GM19238 (cell line): ENCODE measurements around the gene RUVBL1.
"Not testable (repeated sequence)": the region's sequence is repeated elsewhere in the genome, so short reads cannot be mapped to it uniquely, and the experiment has no call there.

ENCODE experiments used
- DNase-seq: peaks from one replicate; pipeline ENCODE4 v3.0.0; 2011; ENCODE audit warnings: low spot score; ENCODE audit not compliant: insufficient read length

Gene RUVBL1

DNA sequence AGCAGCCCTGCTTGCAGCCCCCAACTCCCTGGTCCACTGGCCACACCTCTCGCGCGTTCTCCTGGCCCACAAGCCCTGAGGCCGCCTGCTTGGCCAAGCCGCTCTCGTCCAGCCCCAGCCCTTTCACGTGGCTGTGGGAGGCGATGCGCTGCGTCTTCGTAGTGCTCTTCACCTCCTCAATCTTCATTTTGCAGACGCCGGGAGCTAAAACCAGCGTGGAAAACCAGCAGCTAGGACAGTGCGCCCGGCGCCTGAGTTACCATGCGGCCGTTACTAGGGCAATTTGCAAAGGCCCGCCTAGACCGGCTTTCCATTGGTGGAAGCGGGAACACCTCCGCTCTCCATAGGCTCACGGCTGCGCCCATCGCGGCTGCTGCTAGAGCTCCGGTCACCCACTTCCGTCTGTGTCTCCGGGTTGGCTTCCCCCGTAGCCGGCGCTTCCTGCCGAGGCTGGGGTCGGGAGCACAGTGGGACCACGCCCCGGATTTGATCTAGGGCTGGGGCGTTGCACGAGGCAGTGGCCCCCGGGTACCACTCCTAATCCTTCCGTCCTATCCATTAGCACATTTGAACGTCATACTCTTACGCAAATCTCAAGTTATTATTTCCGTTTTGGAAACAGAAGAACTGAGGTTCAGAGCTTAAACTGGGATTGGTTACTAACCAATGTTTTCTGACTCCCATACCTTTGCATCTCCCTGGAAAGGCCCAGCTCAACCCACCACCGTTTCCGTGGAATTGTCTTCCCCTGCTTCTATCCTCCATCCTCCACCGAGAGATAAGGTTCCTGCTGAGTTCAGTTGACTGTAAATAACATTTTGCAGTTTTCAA, at the start of gene RUVBL1:
Gene RUVBL1, minus strand, starts transcription at position 275 of the 831 bp plus-strand sequence. Its CDS starts 88 bp downstream, at position 187.
- peak; percentile 97 for DNase-seq

DNA sequence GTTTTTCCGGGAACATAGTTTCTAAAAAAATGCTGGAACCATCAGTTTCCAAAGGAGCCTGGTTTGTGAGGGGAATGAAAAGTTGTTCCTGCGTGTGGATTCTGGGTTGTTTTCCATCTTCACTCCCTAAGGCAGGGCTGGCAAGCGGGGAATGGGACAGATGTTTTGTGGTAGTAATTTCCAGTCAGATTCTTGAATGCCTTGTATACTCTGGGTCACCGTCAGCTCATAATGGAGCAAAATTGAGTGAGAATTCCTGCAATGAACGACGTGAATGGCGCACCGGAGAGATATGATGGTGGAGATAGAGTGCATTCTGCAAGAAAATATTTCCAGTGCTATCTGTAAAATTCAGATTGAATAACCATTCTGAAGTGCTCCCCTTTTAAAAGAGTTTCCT, 49.6 kb upstream of the RUVBL1 start:
- no peak for DNase-seq

DNA sequence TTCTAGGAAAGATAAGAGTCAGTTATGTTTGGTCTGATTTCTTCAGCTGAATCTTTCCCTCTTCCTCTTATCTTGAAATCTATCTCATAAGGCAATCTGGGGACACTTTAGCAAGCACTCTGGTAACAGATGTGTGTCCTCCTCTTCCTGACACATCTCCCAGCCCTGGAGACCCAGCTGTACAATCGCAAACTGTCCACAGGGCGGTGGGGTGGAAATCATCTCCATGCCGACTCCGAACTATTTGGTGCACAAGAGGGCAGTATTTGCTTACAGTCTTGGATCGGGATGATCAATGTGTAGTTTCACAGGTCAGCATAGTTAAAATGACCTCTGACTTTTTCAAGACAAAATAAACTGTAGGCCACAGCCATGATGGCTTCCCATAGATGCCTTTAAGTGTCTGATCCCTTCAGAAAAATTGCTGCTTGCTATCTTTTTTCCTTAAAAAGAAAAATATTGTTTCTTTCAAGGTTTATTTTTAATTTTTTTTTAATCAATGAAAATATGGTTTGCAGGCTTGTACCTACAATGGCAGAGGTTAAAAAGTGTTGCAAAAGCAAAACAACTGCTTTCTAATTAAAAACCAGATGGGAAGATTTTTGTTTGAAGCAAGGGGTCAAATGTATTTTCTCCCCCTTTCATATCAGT, 47.4 kb upstream of the RUVBL1 start:
- DNase-seq = no peak

DNA sequence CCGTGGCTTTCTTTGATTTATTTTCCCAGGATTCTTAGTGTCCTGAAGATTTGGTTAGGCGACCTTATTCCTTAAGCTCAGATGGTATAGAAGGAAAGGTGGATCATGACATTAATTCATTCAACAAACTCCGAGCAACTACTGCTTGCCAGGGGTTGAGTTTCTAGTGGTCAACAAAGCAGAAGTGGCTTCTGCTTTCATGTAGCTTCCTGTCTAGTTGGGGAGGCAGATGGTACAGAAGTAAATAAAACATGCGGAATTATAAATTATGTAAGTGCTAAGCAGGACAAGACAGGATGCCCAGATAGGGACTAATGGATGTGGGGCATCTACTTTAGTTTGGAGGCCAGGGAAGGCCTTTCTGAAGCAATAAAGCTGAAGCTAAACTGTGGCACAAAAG, 45.2 kb upstream of the RUVBL1 start:
- no peak for DNase-seq

DNA sequence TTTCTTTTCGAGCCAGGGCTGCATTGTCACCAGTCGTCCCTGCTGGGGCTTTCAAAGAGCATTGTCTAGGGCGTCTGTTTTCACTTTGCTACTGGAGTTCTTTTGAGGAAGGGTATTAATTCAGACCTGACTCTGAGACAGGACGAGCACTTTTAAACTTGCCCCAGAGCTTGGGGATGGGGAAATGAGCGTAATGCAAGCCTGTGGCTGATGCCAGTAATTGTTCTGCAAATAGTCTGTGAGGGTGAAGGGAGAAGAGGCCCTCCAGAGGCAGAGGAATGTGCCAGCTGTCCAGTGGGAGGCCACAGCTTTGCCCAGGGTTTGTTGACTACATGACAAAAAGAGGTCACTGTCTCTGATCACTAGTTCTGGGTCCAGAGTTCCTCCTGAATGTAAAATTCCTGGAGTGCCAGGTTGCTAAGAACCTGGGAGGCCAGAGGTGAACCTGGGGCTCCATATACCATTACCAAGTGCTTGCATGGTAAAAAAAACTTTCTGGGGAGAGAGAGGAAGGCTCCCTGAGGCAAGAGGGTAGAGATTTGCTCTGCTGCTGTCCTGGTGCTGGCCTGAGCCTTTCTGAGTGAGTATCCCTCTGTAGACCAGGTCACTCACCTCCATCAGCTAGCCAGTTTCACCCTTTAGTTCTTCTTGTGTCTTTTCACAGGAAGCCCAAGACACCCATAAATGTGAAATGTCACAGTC, 44.5 kb upstream of the RUVBL1 start:
- no peak for DNase-seq

DNA sequence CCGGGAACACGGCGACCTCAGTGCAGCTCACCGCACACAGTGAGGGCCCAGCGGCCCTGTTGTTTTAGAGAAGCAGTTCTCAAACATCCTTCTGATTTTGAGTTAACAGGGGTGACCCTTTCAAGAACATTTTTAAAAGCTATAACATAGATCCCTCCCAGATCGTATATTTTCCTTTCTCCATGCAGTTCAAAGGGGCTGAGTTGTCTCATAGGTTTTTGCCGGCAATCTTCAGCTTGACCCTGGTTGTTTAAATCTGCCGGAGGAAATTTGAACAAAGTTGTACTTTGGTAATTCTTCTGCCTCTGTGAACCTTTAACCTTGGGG, 44.0 kb upstream of the RUVBL1 start:
- no peak for DNase-seq

DNA sequence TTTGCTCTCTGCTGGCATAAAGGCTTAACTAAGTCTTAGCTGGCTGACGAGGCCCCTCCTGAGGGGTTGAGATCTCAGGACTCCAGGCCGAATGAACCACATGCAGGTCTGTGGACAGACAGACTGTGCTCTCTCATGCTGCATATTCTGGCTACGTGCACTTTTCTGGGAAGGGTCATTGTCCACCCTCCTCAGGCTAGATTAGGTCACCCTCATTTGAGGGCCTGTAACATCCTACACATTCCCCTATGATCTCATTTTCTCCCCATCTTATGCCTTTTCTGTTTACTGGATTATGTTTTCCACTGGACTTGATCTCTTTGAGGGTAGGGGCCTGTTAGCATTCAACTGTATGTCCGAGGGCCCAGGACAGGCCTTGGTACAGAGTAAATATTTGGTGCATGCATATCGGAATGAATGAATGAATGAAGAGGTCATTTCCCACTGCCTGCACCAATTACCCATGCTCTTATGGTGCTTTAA, 43.4 kb upstream of the RUVBL1 start:
- DNase-seq = no peak

DNA sequence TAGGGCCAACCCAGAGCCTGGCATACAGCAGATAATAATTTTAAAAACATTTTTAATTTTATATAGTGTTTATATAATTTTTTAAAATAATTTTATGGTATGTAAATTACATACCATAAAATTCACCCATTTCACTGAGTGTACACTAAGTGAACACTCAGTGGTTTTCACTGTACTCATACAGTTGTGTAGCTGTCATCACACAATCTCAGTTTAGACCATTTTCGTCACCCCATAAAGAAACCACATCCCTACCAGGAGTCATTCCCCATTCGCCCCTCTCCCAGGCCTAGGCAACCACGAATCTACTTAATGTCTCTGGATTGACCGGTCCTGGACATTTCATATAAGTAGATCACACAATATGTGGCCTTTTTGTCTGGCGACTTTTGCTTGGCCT, 39.8 kb upstream of the RUVBL1 start:
- DNase-seq = no peak

DNA sequence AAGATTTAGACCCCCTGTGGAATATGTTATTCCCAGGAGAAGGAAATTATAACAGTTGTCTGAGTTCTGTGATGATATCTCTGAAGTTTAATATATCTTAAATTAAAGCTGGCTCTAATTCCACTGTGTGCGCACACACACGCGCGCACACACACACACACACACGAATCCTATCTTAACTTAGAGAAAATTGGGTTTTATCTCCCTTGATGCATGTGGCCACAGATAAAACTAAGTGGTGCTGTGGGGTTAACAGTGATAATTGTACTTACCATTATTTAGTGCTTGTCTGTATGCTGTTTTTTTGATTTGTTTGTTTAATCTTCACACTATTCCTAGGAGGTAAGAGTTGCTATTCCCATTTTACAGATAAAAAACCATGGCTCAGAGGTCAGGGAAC, 37.0 kb upstream of the RUVBL1 start:
- no peak for DNase-seq

DNA sequence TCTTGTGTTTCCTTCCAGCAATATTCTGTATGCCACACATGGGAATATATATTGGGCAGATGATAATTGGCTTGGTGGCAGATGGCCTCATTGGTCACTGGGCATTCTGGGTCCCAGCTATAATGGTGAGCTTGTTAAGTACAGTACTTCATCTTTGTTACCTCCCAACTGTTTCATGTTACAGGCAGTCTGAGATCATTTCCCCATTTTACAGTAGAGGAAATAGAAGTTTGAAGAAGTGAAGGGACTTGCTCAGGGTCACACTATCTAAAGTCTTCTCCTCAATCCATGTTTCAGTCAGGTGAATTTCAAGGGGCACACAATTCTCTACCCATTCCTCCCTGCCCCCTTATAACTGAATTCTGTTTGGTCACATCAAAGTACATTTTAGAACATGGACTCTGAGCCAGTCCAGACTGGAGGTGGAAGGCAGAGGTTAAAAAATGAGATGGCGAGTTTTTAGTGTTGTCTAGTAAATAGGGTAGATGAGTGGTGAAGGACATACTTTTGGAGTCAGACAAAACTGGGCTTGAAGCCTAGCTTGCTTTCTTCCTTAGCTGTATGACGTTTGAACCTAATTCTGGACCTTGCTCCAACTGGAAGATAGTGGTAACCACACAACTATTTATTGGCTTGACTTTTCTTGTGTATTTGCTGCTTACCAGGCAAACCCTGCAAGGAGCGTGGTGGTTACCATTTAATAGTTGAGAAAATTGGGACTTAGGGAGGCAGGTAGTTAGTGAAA, 32.2 kb upstream of the RUVBL1 start:
- no peak for DNase-seq

DNA sequence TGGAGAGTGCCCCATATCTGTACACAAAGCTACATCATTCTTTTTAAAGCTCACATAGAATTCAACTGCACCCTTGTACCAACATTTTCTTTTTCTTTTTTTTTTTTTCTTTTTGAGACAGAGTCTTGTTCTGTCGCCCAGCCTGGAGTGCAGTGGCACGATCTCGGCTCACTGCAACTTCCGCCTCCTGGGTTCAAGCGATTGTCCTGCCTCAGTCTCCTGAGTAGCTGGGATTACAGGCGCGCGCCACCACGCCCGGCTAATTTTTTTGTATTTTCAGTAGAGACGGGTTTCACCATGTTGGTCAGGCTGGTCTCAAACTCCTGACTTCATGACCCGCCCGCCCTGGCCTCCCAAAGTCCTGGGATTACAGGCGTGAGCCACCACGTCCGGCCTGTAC, 30.7 kb upstream of the RUVBL1 start:
- DNase-seq = not testable (repeated sequence)

DNA sequence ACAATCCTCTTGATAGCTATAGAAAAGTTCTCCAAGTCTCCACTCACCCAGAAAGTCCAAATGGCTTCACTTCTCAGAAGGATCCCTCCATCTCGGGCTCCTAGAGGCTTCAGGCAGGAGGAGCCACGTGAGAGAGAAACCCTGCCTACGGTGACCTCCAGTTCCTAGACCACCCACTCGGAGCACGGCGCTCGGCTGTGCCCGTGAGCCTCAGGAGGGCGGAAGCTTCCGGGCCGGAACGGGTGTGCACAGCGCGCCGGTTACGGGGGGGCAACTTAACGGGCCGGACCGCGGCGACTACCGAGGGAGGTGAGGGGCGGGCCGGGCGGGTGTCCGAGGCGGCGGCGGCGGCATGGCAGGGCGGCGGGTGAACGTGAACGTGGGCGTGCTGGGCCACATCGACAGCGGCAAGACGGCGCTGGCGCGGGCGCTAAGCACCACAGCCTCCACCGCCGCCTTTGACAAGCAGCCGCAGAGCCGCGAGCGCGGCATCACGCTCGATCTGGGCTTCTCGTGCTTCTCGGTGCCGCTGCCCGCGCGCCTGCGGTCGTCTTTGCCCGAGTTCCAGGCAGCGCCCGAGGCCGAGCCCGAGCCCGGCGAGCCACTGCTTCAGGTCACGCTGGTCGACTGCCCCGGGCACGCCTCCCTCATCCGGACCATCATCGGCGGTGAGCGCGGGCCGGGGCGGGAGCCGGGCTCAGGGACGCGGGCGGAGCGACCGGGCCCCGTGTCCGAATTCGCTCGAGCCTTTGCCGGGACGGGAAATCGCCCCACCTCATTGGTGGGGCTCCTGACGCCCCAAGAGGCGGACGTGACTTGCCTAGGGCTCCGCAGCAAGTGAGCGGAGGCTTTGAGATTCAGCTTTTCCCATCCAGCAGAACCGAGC, 29.8 kb upstream of the RUVBL1 start, which contains the start of gene EEFSEC:
Gene EEFSEC, plus strand, starts transcription at position 326 of the 886 bp plus-strand sequence. Its CDS starts 27 bp downstream, at position 353.
- peak; percentile 81 for DNase-seq

DNA sequence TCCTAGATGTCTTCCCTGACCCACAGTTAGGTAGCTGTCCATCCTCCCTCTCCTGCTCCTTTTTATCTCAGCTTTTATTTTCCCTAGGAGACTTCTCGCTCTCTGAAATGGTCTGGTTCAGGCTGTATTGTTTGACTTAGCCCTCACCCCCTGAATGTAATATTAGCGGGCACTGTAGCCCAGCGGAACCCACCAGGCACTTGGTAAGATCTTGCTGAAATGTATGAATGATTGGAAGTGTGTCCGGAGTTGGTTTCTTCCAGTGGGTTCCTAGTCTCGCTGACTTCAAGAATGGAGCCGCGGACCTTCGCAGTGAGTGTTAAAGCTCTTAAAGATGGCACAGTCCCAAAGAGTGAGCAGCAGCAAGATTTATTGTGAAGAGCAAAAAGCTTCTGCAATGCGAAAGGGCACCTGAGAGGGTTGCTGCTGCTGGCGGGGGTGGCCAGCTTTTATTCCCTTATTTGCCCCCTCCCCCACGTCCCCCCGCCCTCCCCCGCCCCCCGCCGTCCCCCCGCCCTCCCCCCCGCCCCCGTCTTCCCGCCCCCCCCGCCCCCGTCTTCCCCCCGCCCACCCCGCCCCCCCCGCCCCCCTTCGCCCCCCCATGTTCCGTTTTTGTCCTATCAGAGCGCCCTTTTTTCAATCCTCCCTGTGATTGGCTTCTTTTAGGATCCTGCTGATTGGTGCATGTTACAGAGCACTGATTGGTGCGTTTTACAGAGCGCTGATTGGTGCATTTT, 29.0 kb upstream of the RUVBL1 start:
- DNase-seq = no peak

DNA sequence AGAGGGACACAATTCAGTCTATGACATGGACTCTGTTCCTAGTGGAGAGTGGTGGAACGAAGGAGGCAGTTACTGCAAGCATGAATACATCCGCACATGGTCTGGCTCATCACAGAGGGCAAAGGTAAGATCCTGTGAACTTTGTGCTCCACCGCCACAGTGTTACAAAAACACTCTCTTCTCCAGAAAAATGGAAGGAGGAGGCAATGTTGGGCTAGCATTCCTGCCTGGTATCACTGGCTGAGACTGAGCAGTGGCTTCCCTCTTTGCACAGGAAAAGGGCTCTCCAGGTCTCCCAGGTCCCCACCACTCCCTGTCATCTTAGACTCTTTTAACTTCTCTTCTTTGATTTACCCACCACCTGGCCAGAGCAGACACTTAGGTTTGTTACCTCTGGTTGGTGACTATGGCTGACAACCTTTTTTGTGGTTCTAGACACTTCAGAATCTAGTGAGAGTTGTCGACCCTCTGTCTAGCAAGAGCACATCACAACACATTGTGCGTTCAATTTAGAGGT, 28.2 kb upstream of the RUVBL1 start:
- DNase-seq = no peak

DNA sequence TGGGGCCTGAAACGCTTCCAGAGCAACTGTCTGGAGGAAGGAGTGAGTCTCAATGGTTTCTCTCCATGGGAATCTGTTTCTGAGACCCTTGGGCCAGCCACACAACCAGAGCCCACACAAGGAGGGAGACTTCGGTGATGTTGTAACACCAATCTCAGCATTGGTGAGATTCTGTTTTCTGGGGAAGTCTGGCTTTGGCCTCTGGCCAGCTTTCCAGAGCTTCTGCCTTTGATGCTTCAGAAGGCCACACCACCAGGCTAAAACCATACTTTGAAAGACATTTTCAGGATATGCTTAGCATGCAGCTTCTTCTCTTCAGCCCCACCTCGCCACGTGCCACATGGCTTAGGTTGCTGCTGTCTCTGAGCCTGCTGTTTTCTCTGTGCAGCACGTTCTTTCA, 26.0 kb upstream of the RUVBL1 start:
- no peak for DNase-seq

DNA sequence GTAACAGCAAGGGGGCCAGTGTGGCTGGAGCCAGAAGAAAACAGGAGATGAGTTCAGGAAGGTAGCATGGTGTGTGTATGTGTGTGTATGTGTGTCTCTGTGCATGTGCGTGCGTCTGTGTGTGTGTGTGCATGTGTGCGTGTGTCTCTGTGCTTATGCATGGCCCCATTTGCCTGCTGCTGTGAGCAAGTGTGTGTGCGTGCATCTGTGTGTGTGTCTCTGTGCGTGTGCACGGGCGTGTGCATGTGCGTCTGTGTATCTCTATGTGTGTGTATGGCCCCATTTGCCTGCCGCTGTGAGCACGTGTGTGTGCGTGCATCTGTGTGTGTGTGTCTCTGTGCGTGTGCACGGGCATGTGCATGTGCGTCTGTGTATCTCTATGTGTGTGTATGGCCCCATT, 22.6 kb upstream of the RUVBL1 start:
- DNase-seq = no peak

DNA sequence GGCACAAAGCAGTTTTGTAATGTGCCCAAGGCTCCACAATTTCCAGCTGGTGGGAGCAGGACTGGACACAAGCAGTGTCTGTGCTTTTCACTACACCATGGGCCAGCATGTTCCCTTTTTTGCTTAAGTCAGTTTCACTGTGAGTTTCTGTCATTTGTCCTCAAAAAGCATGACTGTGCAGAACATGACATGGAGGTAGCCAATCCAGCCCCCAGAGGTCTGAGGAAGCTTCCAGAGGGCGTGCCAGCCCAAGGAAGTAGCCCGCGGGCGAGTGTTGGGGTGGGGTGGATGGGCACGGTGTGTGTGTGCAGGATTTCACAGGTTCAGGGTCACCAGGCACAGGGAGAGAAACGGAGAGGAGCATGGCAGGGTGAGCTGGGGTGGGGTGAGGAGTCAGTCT, 21.7 kb upstream of the RUVBL1 start:
- no peak for DNase-seq

DNA sequence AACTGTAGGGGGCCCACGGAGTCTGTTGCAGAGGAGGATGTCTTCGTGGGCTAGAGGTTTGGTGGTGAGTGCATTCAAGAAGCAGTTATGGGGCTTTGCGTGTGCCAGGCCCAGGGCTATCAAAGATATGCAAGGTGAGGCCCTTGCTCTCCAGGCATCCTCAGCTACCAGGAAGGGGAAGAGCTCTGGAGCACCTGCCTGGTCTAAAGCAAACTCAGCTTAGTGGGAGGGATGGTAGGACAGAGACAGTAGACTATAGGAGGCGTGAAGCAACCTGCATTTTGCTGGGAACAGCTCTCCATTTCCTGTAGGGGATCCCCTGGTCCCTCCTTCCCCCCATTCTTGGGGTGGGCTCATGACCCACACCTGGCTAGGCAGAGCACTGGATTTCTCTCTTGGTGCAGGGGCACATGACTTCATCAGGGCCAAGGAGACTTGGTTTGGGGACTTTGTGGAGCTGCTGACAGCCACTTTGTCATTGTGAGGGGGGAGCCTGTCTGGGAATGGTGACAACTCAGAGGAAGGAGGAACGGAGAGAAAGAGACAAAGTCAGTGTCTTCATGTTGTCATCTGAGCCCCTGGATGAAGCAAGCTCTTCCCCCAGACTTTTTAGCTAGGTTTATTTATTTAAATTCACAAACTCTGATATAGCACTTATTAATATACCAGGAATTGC, 21.0 kb upstream of the RUVBL1 start:
- no peak for DNase-seq

DNA sequence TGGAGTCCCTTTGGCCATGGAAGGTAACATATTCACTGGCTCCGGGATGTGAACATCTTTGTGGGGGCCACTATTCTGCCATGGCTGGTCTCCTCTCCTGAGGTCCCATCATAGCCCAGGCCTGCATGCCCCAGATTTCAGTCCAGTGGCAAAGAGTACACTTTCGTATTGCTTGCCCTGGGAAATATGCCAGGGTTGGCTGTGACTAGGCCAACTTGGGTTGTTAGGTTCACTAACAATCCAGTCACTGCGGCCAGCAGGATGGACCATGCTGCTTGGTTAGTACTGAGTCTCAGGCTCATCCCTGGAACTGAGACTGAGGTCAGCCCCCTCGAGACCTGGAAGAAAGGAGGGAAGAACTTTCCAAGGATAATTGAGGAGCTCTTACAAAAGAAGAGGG, 19.9 kb upstream of the RUVBL1 start:
- no peak for DNase-seq
